Uterus (tissue), 4 donors: Measurements from ENCODE around the gene GYG1. TPM values are rescaled to one million over a fixed set of nuclear protein-coding genes. Genes with fewer than 3 reads are reported as not detected.

Source experiments
- DNase-seq, 2 donors: peaks; one replicate each; pipeline ENCODE4 v3.0.0-alpha.2; 2019 to 2020
- H3K27ac ChIP-seq, 2 donors: fragments of 200-600 bp; sonication (generic); 1 replicate in 1 of 2; 2 replicates in 1 of 2; pipeline ENCODE4 v1.5.1; 2016 to 2018
- H3K27me3 ChIP-seq, 2 donors: fragments of 200-600 bp; sonication (generic); one replicate each; pipeline ENCODE4 v1.5.1; 2018 to 2019; ENCODE audit warnings: control low read depth in 1 of 2
- H3K36me3 ChIP-seq, 2 donors: fragments of 200-600 bp; sonication (generic); one replicate each; pipeline ENCODE4 v1.5.1; 2019; ENCODE audit warnings: control low read depth in 1 of 2
- H3K4me1 ChIP-seq, 2 donors: fragments of 200-600 bp; sonication (generic); one replicate each; pipeline ENCODE4 v1.5.1; 2018 to 2019; ENCODE audit warnings: control low read depth in 1 of 2
- H3K4me3 ChIP-seq, 2 donors: fragments of 200-600 bp; sonication (generic); 1 replicate in 1 of 2; 2 replicates in 1 of 2; pipeline ENCODE4 v1.5.1; 2018 to 2019; ENCODE audit warnings: mild to moderate bottlenecking in 1 of 2
- H3K9me3 ChIP-seq, 2 donors: fragments of 200-600 bp; sonication (generic); one replicate each; pipeline ENCODE4 v1.5.1; 2019; ENCODE audit warnings: control low read depth in 1 of 2
- POLR2A ChIP-seq, 2 donors: fragments of 450-650 bp; IDR thresholded peaks; one replicate each; pipeline ENCODE4 v1.6.1; 2016; ENCODE audit warnings: antibody characterized with exemption in 2 of 2, mild to moderate bottlenecking in 1 of 2, moderate library complexity in 1 of 2
- intact Hi-C: fragments of 100-400 bp; cut with DNase I; formaldehyde crosslinking; loops from one replicate; pipeline ENCODE4 v1.15.1; 2023; ENCODE audit warnings: low total_unique reads
- total RNA-seq, 4 donors: library from RNA; depleted of rRNA in 3 of 4; stranded (reverse); fragments of >200 nt in 3 of 4; gene quantifications; one replicate each; pipeline versions ENCODE4 v1.1.0 to v1.2.4, GENCODE V29; 2014 to 2023
- TF ChIP-seq, protein P1 (sequence below), 4 experiments: fragments of 200-600 bp in 2 of 4; fragments of 450-650 bp in 2 of 4; sonication (generic) in 2 of 4; IDR thresholded peaks; one replicate each; pipeline ENCODE4 v1.5.1; 2016 to 2019; ENCODE audit warnings: antibody characterized with exemption in 4 of 4, mild to moderate bottlenecking in 2 of 4, moderate library complexity in 1 of 4
- donor health status: DM: yes; HTN: yes; CAD: no.

GYG1 gene
- total RNA-seq, 4 donors from 2014 or later, result 37.4 to 122 (median 64.2) TPM

DNA sequence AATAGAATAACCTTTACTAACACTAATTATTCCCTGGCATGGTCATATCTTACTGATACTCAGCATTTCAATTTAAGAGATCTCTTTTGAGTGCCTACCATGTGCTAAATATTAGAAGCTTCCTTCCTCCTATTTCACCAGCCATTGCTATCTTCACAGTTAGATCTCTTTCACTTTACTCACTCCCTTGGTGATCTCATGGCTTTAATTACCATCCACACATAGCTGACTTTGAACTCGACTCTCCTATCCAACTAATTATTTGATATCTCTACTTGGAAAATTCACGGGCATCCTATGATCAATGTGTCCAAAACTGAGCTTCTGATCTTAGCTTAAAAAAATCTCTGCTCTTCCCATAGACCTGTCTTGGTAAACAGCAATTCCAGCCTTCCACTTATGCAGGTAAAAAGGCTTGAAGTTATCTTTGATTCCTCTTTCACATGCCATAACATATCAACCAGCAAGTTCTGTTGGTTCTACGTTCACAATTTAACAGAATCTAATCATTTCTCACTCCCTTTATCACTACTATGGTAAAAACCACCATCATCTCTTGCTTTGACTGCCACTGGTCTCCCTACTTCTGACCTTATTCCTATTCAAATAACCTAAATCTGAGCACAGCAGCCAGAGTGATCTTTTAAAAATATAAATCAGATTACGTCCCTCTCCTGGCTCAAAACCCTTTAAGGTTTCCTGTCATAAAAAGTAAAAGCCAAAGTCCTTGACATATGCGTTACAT lies 53.2 kb downstream of the GYG1 start:
- no peak overlapping the region for H3K4me3 ChIP-seq
- no peaks in the 10 kb centered on the region for H3K4me1 ChIP-seq
- TF ChIP-seq, protein P1, sequence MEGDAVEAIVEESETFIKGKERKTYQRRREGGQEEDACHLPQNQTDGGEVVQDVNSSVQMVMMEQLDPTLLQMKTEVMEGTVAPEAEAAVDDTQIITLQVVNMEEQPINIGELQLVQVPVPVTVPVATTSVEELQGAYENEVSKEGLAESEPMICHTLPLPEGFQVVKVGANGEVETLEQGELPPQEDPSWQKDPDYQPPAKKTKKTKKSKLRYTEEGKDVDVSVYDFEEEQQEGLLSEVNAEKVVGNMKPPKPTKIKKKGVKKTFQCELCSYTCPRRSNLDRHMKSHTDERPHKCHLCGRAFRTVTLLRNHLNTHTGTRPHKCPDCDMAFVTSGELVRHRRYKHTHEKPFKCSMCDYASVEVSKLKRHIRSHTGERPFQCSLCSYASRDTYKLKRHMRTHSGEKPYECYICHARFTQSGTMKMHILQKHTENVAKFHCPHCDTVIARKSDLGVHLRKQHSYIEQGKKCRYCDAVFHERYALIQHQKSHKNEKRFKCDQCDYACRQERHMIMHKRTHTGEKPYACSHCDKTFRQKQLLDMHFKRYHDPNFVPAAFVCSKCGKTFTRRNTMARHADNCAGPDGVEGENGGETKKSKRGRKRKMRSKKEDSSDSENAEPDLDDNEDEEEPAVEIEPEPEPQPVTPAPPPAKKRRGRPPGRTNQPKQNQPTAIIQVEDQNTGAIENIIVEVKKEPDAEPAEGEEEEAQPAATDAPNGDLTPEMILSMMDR (IDR thresholded peaks at IDR 0.05), result no peak
- no peak for TF ChIP-seq POLR2A (IDR thresholded peaks at IDR 0.05)
- H3K36me3 ChIP-seq, result no peaks in the 10 kb centered on the region
- no peak overlapping the region for H3K27ac ChIP-seq
- DNase-seq, result no peak
- no peaks in the 10 kb centered on the region for H3K27me3 ChIP-seq
- intact Hi-C loops, result no loop called here
- no peaks in the 10 kb centered on the region for H3K9me3 ChIP-seq

DNA sequence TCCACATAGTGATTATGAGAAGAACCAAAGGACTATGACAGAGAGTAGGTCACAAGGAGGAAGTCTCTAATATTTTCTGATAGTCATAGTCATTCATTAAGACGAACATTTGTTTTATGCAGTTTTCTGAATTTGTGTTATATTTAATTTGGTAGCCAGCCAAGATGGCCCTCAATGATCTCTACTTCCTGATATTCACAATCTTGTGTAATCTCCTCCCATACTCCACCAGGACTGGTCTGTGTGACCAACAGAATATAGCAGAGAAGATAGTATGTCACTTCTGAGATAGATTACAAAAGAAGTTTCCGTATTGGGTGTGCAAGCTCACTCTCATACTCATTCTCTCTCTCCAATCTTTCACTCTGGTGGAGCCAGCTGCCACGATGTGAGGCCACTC lies 64.2 kb downstream of the GYG1 start:
- no peak overlapping the region for H3K27ac ChIP-seq
- no peak overlapping the region for H3K4me3 ChIP-seq
- no peaks in the 10 kb centered on the region for H3K9me3 ChIP-seq
- intact Hi-C loops, result no loop called here
- no peaks in the 10 kb centered on the region for H3K27me3 ChIP-seq
- no peaks in the 10 kb centered on the region for H3K4me1 ChIP-seq
- H3K36me3 ChIP-seq, result no peaks in the 10 kb centered on the region
- no peak for DNase-seq
- TF ChIP-seq, protein P1 (IDR thresholded peaks at IDR 0.05), result no peak
- no peak for TF ChIP-seq POLR2A (IDR thresholded peaks at IDR 0.05)

DNA sequence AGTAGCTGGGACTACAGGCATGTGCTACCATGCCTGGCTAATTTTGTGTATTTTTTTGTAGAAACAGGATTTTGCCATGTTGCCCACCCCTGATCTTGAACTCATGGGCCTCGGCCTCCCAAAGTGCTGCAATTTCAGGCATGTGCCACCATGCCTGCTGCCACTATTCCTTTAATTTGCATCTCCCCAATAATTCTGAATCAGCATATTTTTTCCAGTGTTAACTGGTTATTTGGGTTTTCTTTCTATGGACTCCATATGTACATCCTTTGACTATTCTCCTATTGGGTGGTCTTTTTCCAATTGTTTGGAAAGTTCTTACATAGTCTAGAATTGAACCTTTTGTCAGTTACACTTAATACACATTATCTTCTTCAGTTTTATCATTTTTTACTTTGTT lies 66.9 kb downstream of the GYG1 start:
- DNase-seq, result no peak
- no peak overlapping the region for H3K4me3 ChIP-seq
- intact Hi-C loops, result no loop called here
- no peaks in the 10 kb centered on the region for H3K36me3 ChIP-seq
- no peak for TF ChIP-seq POLR2A (IDR thresholded peaks at IDR 0.05)
- TF ChIP-seq, protein P1 (IDR thresholded peaks at IDR 0.05), result no peak
- H3K27ac ChIP-seq, result no peak overlapping the region
- H3K9me3 ChIP-seq, result no peaks in the 10 kb centered on the region
- no peaks in the 10 kb centered on the region for H3K4me1 ChIP-seq
- H3K27me3 ChIP-seq, result no peaks in the 10 kb centered on the region

DNA sequence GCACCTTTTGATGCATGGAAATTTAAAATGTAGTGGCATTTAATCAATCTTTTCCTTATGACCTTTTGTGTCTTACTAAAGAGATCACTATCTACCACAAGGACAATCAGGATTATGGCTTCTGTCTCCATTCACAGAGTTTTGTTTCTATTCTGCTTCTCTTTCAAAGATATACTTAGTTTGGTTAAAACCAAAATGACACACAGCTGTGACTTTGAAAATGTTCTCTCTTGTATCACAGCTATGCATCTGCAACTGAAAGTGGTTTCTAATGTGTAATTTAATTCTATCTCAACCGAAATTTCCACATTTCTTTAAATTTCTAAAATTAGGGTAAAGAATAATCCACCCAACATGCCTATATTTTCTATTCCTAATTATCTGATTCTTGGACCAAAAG lies 67.3 kb downstream of the GYG1 start:
- no peaks in the 10 kb centered on the region for H3K9me3 ChIP-seq
- no peaks in the 10 kb centered on the region for H3K36me3 ChIP-seq
- H3K4me3 ChIP-seq, result no peak overlapping the region
- no peak overlapping the region for H3K27ac ChIP-seq
- TF ChIP-seq POLR2A (IDR thresholded peaks at IDR 0.05), result no peak
- TF ChIP-seq, protein P1 (IDR thresholded peaks at IDR 0.05), result no peak
- no peaks in the 10 kb centered on the region for H3K4me1 ChIP-seq
- H3K27me3 ChIP-seq, result no peaks in the 10 kb centered on the region
- DNase-seq, result no peak
- intact Hi-C loops, result no loop called here

DNA sequence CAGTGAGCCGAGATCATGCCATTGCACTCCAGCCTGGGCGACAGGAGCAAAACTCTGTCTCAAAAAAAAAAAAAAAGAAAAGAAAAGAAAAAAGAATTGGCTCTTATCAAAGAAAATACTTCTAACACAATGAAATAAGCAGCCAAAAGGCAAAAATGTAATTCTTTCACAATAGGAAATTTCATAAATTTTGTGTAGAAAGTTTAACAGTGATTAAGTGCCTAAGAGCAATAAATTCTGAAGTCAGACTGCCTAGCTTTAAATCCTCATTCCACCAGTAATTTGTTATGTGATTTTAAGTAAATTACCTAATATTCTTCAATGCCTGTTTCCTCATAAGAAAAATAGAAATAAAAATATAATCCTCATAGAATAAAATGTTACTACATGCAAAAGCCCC lies 70.4 kb downstream of the GYG1 start:
- DNase-seq, result no peak
- Histone ChIP-seq H3K27ac (no peak overlapping the region), H3K27me3 (no peaks in the 10 kb centered on the region), H3K36me3 (no peaks in the 10 kb centered on the region), H3K9me3 (no peaks in the 10 kb centered on the region), H3K4me3 (no peak overlapping the region), H3K4me1 (no peaks in the 10 kb centered on the region)
- TF ChIP-seq, protein P1 (IDR thresholded peaks at IDR 0.05), result no peak
- no peak for TF ChIP-seq POLR2A (IDR thresholded peaks at IDR 0.05)
- intact Hi-C loops, result no loop called here
